Activated T-helper 2 cell treated with anti-CD3 and anti-CD28 coated beads, Interferon-gamma antibody, Interleukin-2, Interleukin-4, amounts not matched to agents 10 μg/mL and 5 μg/mL and 100 μg/mL, durations not matched to agents 14 hours and 24 hours and 36 hours (primary cell): Measurements from ENCODE around the gene ACAP2. TPM values are rescaled to one million over a fixed set of nuclear protein-coding genes. Genes with fewer than 3 reads are reported as not detected.
"Not testable (repeated sequence)": the region's sequence is repeated elsewhere in the genome, so short reads cannot be mapped to it uniquely, and the experiment has no call there.

Experiments
- DNase-seq: peaks from one replicate; pipeline ENCODE4 v3.0.0; 2021; ENCODE audit warnings: low spot score
- H3K27ac Mint-ChIP-seq: one replicate; pipeline ENCODE4 v1.8.0; 2021; ENCODE audit warnings: mixed read lengths
- H3K27me3 Mint-ChIP-seq: one replicate; pipeline ENCODE4 v1.8.0; 2021; ENCODE audit warnings: low read depth, mixed read lengths
- H3K36me3 Mint-ChIP-seq: one replicate; pipeline ENCODE4 v1.8.0; 2021; ENCODE audit warnings: low read depth, mixed read lengths
- H3K4me1 Mint-ChIP-seq: one replicate; pipeline ENCODE4 v1.8.0; 2021; ENCODE audit warnings: low read depth, mixed read lengths
- H3K4me3 Mint-ChIP-seq: one replicate; pipeline ENCODE4 v1.8.0; 2021; ENCODE audit warnings: low read depth, mild to moderate bottlenecking, moderate library complexity, mixed read lengths
- H3K9me3 Mint-ChIP-seq: one replicate; pipeline ENCODE4 v1.8.0; 2021; ENCODE audit warnings: mixed read lengths
- intact Hi-C: fragments of 100-400 bp; cut with micrococcal nuclease; formaldehyde crosslinking; loops from one replicate; pipeline ENCODE4 v1.15.1; 2023
- total RNA-seq: library from RNA; stranded (reverse); gene quantifications from 2 replicates; pipeline ENCODE4 v1.2.3, GENCODE V29; 2022

Gene ACAP2
- total RNA-seq, 1 donor from 2014 or later, result 49.8 TPM

GRCh38 chr3:195357797-195358196 lies 85.0 kb downstream of the ACAP2 start:
- H3K4me1 Mint-ChIP-seq, result peaks cover 13% of the 10 kb centered on the region
- H3K4me3 Mint-ChIP-seq, H3K27ac Mint-ChIP-seq, intact Hi-C loops, H3K27me3 Mint-ChIP-seq, DNase-seq: not testable (repeated sequence)
- H3K9me3 Mint-ChIP-seq, result peaks cover 12% of the 10 kb centered on the region
- H3K36me3 Mint-ChIP-seq, result peaks cover 53% of the 10 kb centered on the region

- H3K27me3 Mint-ChIP-seq, result no peaks in the 10 kb centered on the region
- H3K36me3 Mint-ChIP-seq, result peaks cover 46% of the 10 kb centered on the region
- H3K9me3 Mint-ChIP-seq, result peaks cover 12% of the 10 kb centered on the region
- H3K4me3 Mint-ChIP-seq, result no peak overlapping the region
- peaks cover 13% of the 10 kb centered on the region for H3K4me1 Mint-ChIP-seq
- intact Hi-C loops, result no loop called here
- H3K27ac Mint-ChIP-seq, result no peak overlapping the region
- no peak for DNase-seq
Observed at GRCh38 chr3:195356151-195357086, 86.4 kb downstream of the ACAP2 start.

GRCh38 chr3:195354009-195354408 lies 88.8 kb downstream of the ACAP2 start:
- H3K27ac Mint-ChIP-seq, DNase-seq, H3K27me3 Mint-ChIP-seq, H3K4me1 Mint-ChIP-seq, H3K9me3 Mint-ChIP-seq, intact Hi-C loops, H3K4me3 Mint-ChIP-seq: not testable (repeated sequence)
- H3K36me3 Mint-ChIP-seq, result peaks cover 45% of the 10 kb centered on the region

GRCh38 chr3:195352895-195353488 lies 89.8 kb downstream of the ACAP2 start:
- Mint-ChIP-seq H3K27ac (no peak overlapping the region), H3K9me3 (peaks cover 8% of the 10 kb centered on the region), H3K36me3 (peaks cover 49% of the 10 kb centered on the region), H3K27me3 (no peaks in the 10 kb centered on the region), H3K4me3 (no peak overlapping the region), H3K4me1 (peaks cover 3% of the 10 kb centered on the region)
- intact Hi-C loops, result no loop called here
- DNase-seq, result no peak

- no peak for DNase-seq
- Mint-ChIP-seq H3K36me3 (peaks cover 29% of the 10 kb centered on the region), H3K27me3 (no peaks in the 10 kb centered on the region), H3K9me3 (no peaks in the 10 kb centered on the region), H3K4me3 (no peak overlapping the region), H3K27ac (no peak overlapping the region), H3K4me1 (peaks cover 2% of the 10 kb centered on the region)
- intact Hi-C loops, result no loop called here
Observed at GRCh38 chr3:195348426-195349115, 94.2 kb downstream of the ACAP2 start.

GRCh38 chr3:195337747-195338146 lies 105.1 kb downstream of the ACAP2 start:
- Mint-ChIP-seq H3K27me3 (no peaks in the 10 kb centered on the region), H3K36me3 (peaks cover 34% of the 10 kb centered on the region), H3K9me3 (no peaks in the 10 kb centered on the region), H3K4me3 (no peak overlapping the region), H3K4me1 (peaks cover 4% of the 10 kb centered on the region), H3K27ac (no peak overlapping the region)
- DNase-seq, result no peak
- intact Hi-C loops, result no loop called here

GRCh38 chr3:195334967-195335366 lies 107.9 kb downstream of the ACAP2 start:
- intact Hi-C loops, result no loop called here
- Mint-ChIP-seq H3K36me3 (peaks cover 38% of the 10 kb centered on the region), H3K27ac (no peak overlapping the region), H3K27me3 (no peaks in the 10 kb centered on the region), H3K4me1 (peaks cover 2% of the 10 kb centered on the region), H3K4me3 (no peak overlapping the region), H3K9me3 (no peaks in the 10 kb centered on the region)
- DNase-seq, result no peak

- H3K27ac Mint-ChIP-seq, result no peak overlapping the region
Observed at GRCh38 chr3:195319060-195319459, 123.8 kb downstream of the ACAP2 start.

GRCh38 chr3:195312714-195313113 lies 130.1 kb downstream of the ACAP2 start:
- no peak overlapping the region for H3K4me3 Mint-ChIP-seq
- H3K27ac Mint-ChIP-seq, result no peak overlapping the region
- DNase-seq, result no peak
- peaks cover 15% of the 10 kb centered on the region for H3K36me3 Mint-ChIP-seq
- H3K27me3 Mint-ChIP-seq, result no peaks in the 10 kb centered on the region
- H3K4me1 Mint-ChIP-seq, result no peaks in the 10 kb centered on the region
- intact Hi-C loops, result no loop called here
- no peaks in the 10 kb centered on the region for H3K9me3 Mint-ChIP-seq

More at GRCh38 chr3:195319060-195319459, 123.8 kb downstream of the ACAP2 start:
- no peaks in the 10 kb centered on the region for H3K27me3 Mint-ChIP-seq
- no peak overlapping the region for H3K4me3 Mint-ChIP-seq
- intact Hi-C loops, result no loop called here
- peaks cover 25% of the 10 kb centered on the region for H3K9me3 Mint-ChIP-seq
- peaks cover 62% of the 10 kb centered on the region for H3K36me3 Mint-ChIP-seq
- DNase-seq, result no peak
- H3K4me1 Mint-ChIP-seq, result peaks cover 2% of the 10 kb centered on the region

- Mint-ChIP-seq H3K27me3 (no peaks in the 10 kb centered on the region), H3K36me3 (peaks cover 15% of the 10 kb centered on the region), H3K9me3 (no peaks in the 10 kb centered on the region), H3K4me1 (no peaks in the 10 kb centered on the region), H3K27ac (no peak overlapping the region), H3K4me3 (no peak overlapping the region)
- intact Hi-C loops, result no loop called here
- DNase-seq, result no peak
Observed at GRCh38 chr3:195307711-195308110, 135.1 kb downstream of the ACAP2 start.

GRCh38 chr3:195306369-195306768 lies 136.5 kb downstream of the ACAP2 start:
- intact Hi-C loops, result no loop called here
- H3K9me3 Mint-ChIP-seq, result no peaks in the 10 kb centered on the region

GRCh38 chr3:195302431-195302830 lies 140.4 kb downstream of the ACAP2 start:
- Mint-ChIP-seq H3K9me3 (no peaks in the 10 kb centered on the region), H3K4me1 (peaks cover 4% of the 10 kb centered on the region)

More at GRCh38 chr3:195306369-195306768, 136.5 kb downstream of the ACAP2 start:
- no peak for DNase-seq
- Mint-ChIP-seq H3K4me1 (no peaks in the 10 kb centered on the region), H3K27ac (no peak overlapping the region), H3K36me3 (peaks cover 23% of the 10 kb centered on the region), H3K27me3 (no peaks in the 10 kb centered on the region), H3K4me3 (no peak overlapping the region)

GRCh38 chr3:195297446-195297845 lies 145.4 kb downstream of the ACAP2 start:
- Mint-ChIP-seq H3K4me3 (no peak overlapping the region), H3K9me3 (no peaks in the 10 kb centered on the region), H3K36me3 (peaks cover 45% of the 10 kb centered on the region), H3K27me3 (no peaks in the 10 kb centered on the region), H3K27ac (no peak overlapping the region), H3K4me1 (peaks cover 6% of the 10 kb centered on the region)
- intact Hi-C loops, result no loop called here
- DNase-seq, result no peak

More at GRCh38 chr3:195302431-195302830, 140.4 kb downstream of the ACAP2 start:
- no peak overlapping the region for H3K4me3 Mint-ChIP-seq
- intact Hi-C loops, result no loop called here
- peaks cover 40% of the 10 kb centered on the region for H3K36me3 Mint-ChIP-seq
- no peak for DNase-seq
- H3K27ac Mint-ChIP-seq, result no peak overlapping the region
- H3K27me3 Mint-ChIP-seq, result no peaks in the 10 kb centered on the region
